Measurements from ENCODE around the gene PUM1.

GRCh38 chr1:31095298-31095981, 29.9 kb upstream of the PUM1 start:
- TF ChIP-seq CTCF (conservative IDR thresholded peaks at IDR 0.05 in 1 of 2, IDR thresholded peaks at IDR 0.05 in 1 of 2; ENCODE audit: low read depth in 1 of 2, low read length in 2 of 2) (no peak), EZH2 (IDR thresholded peaks at IDR 0.05; ENCODE audit: low read length, missing control alignments) (no peak)
